K562 (cell line): ENCODE data around the gene IDUA. TPM values are rescaled to one million over a fixed set of nuclear protein-coding genes. Genes with fewer than 3 reads are reported as not detected.

Source experiments
- ADNP ChIP-seq: fragments of 200-800 bp; sonication (Bioruptor generic); IDR thresholded peaks from 2 replicates; pipeline ENCODE4 v1.6.1; 2016; ENCODE audit warnings: missing genetic modification characterization, missing compliant biosample characterization
- BDP1 ChIP-seq: IDR thresholded peaks from 3 replicates; pipeline ENCODE4 v1.6.1; 2011; ENCODE audit not compliant: insufficient read length, insufficient read depth
- CAMTA2 ChIP-seq: fragments of 250-450 bp; sonication (Bioruptor Pico); conservative IDR thresholded peaks from 2 replicates; pipeline ENCODE4 v1.5.1; 2022
- CHD1 ChIP-seq: fragments of 200-600 bp; sonication (generic); IDR thresholded peaks from one replicate; pipeline ENCODE4 v1.6.1; 2012; ENCODE audit warnings: mild to moderate bottlenecking, moderate library complexity, low read length, inconsistent platforms
- FOS ChIP-seq: IDR thresholded peaks from 3 replicates; pipeline ENCODE4 v1.6.1; 2011; ENCODE audit not compliant: insufficient read length; ENCODE audit errors: extremely low read depth
- FOXP1 ChIP-seq: sonication (generic); formaldehyde crosslinking; IDR thresholded peaks from 2 replicates; pipeline ENCODE4 v1.8.0; 2022; ENCODE audit warnings: mild to moderate bottlenecking, missing genetic modification reagents
- GABPA ChIP-seq: fragments of 200-800 bp; sonication (Bioruptor generic); conservative IDR thresholded peaks from 2 replicates; pipeline ENCODE4 v1.6.1; 2016; ENCODE audit warnings: low read depth, missing genetic modification characterization, missing compliant biosample characterization
- HDGF ChIP-seq: fragments of 450-650 bp; IDR thresholded peaks from 2 replicates; pipeline ENCODE4 v1.6.1; 2016
- NFE2L1 ChIP-seq: fragments of 450-650 bp; IDR thresholded peaks from 2 replicates; pipeline ENCODE4 v1.6.1; 2016; ENCODE audit warnings: missing genetic modification characterization, low read depth, mild to moderate bottlenecking, missing compliant biosample characterization, moderate library complexity, borderline replicate concordance
- NFRKB ChIP-seq: fragments of 450-650 bp; IDR thresholded peaks from 2 replicates; pipeline ENCODE4 v1.6.1; 2016; ENCODE audit warnings: low read depth
- NONO ChIP-seq, 2 experiments: fragments of 200-400 bp in 1 of 2; fragments of 450-650 bp in 1 of 2; formaldehyde crosslinking in 1 of 2; IDR thresholded peaks; 2 replicates each; pipeline ENCODE4 v1.6.1; 2017; ENCODE audit warnings: low read depth in 2 of 2, mild to moderate bottlenecking in 2 of 2, moderate library complexity in 2 of 2, low read length in 1 of 2
- RAD51 ChIP-seq: fragments of 450-650 bp; IDR thresholded peaks from 2 replicates; pipeline ENCODE4 v1.7.1; 2016; ENCODE audit warnings: low read depth, mild to moderate bottlenecking, borderline replicate concordance
- RBM22 ChIP-seq: fragments of 200-400 bp; formaldehyde crosslinking; IDR thresholded peaks from 2 replicates; pipeline ENCODE4 v1.6.1; 2018; ENCODE audit warnings: low read length, low read depth; ENCODE audit not compliant: poor library complexity, severe bottlenecking
- ZBTB1 ChIP-seq: sonication (generic); formaldehyde crosslinking; IDR thresholded peaks from 2 replicates; pipeline ENCODE4 v1.8.1; 2023; ENCODE audit warnings: missing genetic modification reagents, low read depth, mild to moderate bottlenecking, borderline replicate concordance
- ZNF140 ChIP-seq: fragments of 250-450 bp; sonication (Bioruptor Pico); IDR thresholded peaks from 2 replicates; pipeline ENCODE4 v1.8.0; 2021; ENCODE audit warnings: moderate library complexity, mild to moderate bottlenecking, inconsistent platforms
- ZNF324 ChIP-seq: fragments of 250-450 bp; sonication (Bioruptor Pico); IDR thresholded peaks from 2 replicates; pipeline ENCODE4 v1.4.0; 2020; ENCODE audit warnings: mild to moderate bottlenecking
- ZNF445 ChIP-seq: fragments of 250-450 bp; sonication (Bioruptor Pico); IDR thresholded peaks from 2 replicates; pipeline ENCODE4 v1.4.0; 2020; ENCODE audit warnings: low read depth, mild to moderate bottlenecking, moderate library complexity
- ZNF668 ChIP-seq: fragments of 250-450 bp; sonication (Bioruptor Pico); IDR thresholded peaks from 2 replicates; pipeline ENCODE4 v1.8.0; 2022; ENCODE audit warnings: mild to moderate bottlenecking, inconsistent platforms
- ZNF764 ChIP-seq: fragments of 250-450 bp; sonication (Bioruptor Pico); IDR thresholded peaks from 2 replicates; pipeline ENCODE4 v1.4.0; 2020; ENCODE audit warnings: low read depth, mild to moderate bottlenecking, moderate library complexity
- ZSCAN32 ChIP-seq: fragments of 450-650 bp; formaldehyde crosslinking; IDR thresholded peaks from 2 replicates; pipeline ENCODE4 v1.4.0; 2020; ENCODE audit warnings: mild to moderate bottlenecking, moderate library complexity
- polyA plus RNA-seq, 8 experiments: library from polyadenylated mRNA; depleted of rRNA in 4 of 8; stranded (reverse) in 5 of 8; unstranded in 3 of 8; fragments of >200 nt; fragmentation: Nextera tagmentation in 2 of 8; fragmentation: Illumina TruSeq in 1 of 8; extraction: Ambion mirVana in 2 of 8; extraction: Trizol in 1 of 8; gene quantifications; 2 replicates each; pipeline versions ENCODE4 v1.2.1 to v1.2.3, GENCODE V29; 2011 to 2014; ENCODE audit warnings: inconsistent platforms in 1 of 8, missing spikeins in 1 of 8
- total RNA-seq, 7 experiments: library from RNA; depleted of rRNA in 6 of 7; stranded (reverse); fragments of >200 nt in 6 of 7; fragmentation: Illumina TruSeq in 2 of 7; extraction: Trizol in 2 of 7; gene quantifications; 2 replicates each; pipeline versions ENCODE4 v1.2.1 to v1.2.3, GENCODE V29; 2011 to 2021; ENCODE audit warnings: low replicate concordance in 1 of 7
- TF ChIP-seq, protein P1 (sequence below): fragments of 250-450 bp; sonication (Bioruptor Pico); IDR thresholded peaks from 2 replicates; pipeline ENCODE4 v1.6.1; 2021; ENCODE audit warnings: mild to moderate bottlenecking
- TF ChIP-seq, protein P2 (sequence below): fragments of 250-450 bp; sonication (Bioruptor Pico); IDR thresholded peaks from 2 replicates; pipeline ENCODE4 v1.5.0; 2021
- TF ChIP-seq, protein P3 (sequence below): fragments of 450-650 bp; formaldehyde crosslinking; IDR thresholded peaks from 2 replicates; pipeline ENCODE4 v1.4.0; 2020; ENCODE audit warnings: mild to moderate bottlenecking, moderate library complexity
- TF ChIP-seq, protein P4 (sequence below): fragments of 250-450 bp; sonication (Bioruptor Pico); IDR thresholded peaks from 2 replicates; pipeline ENCODE4 v1.5.0; 2021; ENCODE audit warnings: mild to moderate bottlenecking, moderate library complexity

Gene IDUA
- total and polyA plus RNA-seq, 9 of the 15 experiments (the other 6 are each of a cell fraction or from before 2014, with no cell fraction given), result 0.04 to 16.1 (median 1.2) TPM

DNA sequence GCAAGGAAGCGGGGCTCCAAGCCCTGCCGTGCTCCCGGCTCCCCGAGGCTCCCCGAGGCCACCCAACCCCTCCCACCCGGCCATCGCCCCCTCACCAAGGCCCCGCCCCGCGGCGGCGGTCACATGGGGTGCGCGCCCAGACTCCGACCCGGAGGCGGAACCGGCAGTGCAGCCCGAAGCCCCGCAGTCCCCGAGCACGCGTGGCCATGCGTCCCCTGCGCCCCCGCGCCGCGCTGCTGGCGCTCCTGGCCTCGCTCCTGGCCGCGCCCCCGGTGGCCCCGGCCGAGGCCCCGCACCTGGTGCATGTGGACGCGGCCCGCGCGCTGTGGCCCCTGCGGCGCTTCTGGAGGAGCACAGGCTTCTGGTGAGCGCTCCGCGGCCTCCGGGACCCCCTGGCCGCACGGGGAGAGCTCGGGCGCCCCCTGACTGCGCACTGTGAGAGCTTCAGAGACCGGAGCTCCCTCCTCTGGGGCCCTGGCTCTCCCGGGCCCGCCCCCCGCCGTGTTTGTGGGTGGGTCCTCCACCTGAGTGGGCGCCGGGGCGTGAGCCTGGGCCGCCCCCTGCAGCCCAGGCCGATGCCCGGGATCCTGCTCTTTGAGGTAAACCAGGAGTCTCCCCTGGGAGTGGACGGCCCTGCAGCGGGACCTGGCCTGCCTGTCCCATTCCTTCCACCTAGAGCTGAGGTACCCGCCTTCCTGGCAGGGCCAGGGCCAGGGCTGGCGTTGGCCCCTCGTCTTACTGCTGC, at the start of gene IDUA (continued):
- TF ChIP-seq FOS (no peak), NFRKB (no peak), CHD1 (no peak), ZSCAN32 (no peak), ZNF764 (no peak), RBM22 (no peak), ZNF668 (CRISPR knock-in tag) (no peak), HDGF (no peak), RAD51 (peak; percentile 54), NFE2L1 (no peak), BDP1 (no peak), NONO (IDR thresholded peaks at IDR 0.05; ENCODE audit: low read depth in 2 of 2, low read length in 1 of 2) (peak; percentile 67 to 86), ZBTB1 (peak; percentile 50), ZNF445 (no peak), ADNP (no peak), FOXP1 (CRISPR knock-in tag) (peak; percentile 79; the same call in 1 of the 2 replicates), CAMTA2 (0 out of 2 replicates have a peak, but pooled peaks have one; percentile 70), GABPA (peak; percentile 91), ZNF140 (CRISPR knock-in tag) (no peak), ZNF324 (no peak)
- TF ChIP-seq, protein P1, sequence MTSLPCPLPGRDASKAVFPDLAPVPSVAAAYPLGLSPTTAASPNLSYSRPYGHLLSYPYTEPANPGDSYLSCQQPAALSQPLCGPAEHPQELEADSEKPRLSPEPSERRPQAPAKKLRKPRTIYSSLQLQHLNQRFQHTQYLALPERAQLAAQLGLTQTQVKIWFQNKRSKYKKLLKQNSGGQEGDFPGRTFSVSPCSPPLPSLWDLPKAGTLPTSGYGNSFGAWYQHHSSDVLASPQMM (CRISPR knock-in tag), result no peak
- TF ChIP-seq, protein P2, sequence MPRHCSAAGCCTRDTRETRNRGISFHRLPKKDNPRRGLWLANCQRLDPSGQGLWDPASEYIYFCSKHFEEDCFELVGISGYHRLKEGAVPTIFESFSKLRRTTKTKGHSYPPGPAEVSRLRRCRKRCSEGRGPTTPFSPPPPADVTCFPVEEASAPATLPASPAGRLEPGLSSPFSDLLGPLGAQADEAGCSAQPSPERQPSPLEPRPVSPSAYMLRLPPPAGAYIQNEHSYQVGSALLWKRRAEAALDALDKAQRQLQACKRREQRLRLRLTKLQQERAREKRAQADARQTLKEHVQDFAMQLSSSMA (CRISPR knock-in tag), result no peak
- TF ChIP-seq, protein P3, sequence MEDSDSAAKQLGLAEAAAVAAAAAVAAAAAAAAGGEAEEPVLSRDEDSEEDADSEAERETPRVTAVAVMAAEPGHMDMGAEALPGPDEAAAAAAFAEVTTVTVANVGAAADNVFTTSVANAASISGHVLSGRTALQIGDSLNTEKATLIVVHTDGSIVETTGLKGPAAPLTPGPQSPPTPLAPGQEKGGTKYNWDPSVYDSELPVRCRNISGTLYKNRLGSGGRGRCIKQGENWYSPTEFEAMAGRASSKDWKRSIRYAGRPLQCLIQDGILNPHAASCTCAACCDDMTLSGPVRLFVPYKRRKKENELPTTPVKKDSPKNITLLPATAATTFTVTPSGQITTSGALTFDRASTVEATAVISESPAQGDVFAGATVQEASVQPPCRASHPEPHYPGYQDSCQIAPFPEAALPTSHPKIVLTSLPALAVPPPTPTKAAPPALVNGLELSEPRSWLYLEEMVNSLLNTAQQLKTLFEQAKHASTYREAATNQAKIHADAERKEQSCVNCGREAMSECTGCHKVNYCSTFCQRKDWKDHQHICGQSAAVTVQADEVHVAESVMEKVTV (CRISPR knock-in tag), result peak; percentile 46; the same call in 1 of the 2 replicates
- TF ChIP-seq, protein P4, sequence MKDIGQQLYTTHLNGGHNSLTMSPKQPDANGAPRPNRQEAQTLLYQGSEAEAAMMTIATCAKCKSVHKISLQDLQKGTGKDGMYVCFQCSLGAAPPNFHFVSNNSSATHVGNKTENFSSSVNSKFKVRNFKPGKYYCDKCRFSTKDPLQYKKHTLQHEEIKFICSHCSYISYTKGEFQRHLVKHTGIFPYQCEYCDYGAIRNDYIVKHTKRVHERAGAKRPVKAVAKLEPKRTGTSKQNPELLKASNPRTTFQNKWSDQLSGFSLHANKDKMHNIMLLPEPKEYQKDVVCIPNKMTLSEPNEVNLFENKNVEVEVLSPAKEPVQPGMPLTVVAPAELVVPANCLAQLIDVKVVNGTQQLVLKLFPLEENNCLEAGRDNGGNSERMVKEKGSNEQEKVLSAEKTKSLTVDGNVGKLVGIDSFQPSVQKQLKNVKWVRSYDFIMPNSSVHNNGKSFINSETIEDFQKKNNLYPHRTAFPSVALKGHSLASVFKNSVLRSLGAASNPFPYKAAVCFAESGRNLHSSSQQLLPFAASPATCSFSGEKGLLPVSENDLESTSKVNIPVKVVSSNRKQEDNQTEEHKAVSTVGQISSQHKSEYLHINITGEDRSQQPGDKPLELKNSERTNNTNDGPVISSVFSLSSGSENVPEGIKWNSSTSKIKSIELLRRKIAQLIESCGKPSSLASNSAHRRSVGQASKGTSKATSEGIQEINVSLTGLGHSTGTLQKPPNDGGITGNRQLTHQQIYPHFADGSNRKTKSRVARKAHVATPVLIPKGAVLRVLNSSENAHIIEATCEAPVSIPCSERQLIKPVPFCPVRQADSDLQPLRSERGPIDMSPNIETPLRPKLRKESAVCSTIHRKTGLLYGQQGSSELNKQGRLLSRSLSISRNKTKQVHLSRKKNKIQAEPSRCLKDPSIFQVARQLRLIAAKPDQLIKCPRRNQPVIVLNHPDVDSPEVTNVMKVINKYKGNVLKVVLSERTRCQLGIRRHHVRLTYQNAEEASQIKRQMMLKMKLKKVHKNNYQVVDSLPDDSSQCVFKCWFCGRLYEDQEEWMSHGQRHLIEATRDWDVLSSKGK (CRISPR knock-in tag), result no peak
